ENCODE data around the gene AGTRAP.

GRCh38 chr1:11749996-11750395 is 14.1 kb downstream of the AGTRAP start:
- TF ChIP-seq, protein P1, sequence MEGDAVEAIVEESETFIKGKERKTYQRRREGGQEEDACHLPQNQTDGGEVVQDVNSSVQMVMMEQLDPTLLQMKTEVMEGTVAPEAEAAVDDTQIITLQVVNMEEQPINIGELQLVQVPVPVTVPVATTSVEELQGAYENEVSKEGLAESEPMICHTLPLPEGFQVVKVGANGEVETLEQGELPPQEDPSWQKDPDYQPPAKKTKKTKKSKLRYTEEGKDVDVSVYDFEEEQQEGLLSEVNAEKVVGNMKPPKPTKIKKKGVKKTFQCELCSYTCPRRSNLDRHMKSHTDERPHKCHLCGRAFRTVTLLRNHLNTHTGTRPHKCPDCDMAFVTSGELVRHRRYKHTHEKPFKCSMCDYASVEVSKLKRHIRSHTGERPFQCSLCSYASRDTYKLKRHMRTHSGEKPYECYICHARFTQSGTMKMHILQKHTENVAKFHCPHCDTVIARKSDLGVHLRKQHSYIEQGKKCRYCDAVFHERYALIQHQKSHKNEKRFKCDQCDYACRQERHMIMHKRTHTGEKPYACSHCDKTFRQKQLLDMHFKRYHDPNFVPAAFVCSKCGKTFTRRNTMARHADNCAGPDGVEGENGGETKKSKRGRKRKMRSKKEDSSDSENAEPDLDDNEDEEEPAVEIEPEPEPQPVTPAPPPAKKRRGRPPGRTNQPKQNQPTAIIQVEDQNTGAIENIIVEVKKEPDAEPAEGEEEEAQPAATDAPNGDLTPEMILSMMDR (IDR thresholded peaks at IDR 0.05), result no peak
- no peak for TF ChIP-seq POLR2A (IDR thresholded peaks at IDR 0.05)

Data from breast epithelium (tissue), 3 donors.